Nephron progenitor cell (in vitro differentiated cells): ENCODE measurements around the gene SELENOT.
"Not testable (repeated sequence)": the region's sequence is repeated elsewhere in the genome, so short reads cannot be mapped to it uniquely, and the experiment has no call there.

Experiments
- DNase-seq: peaks from one replicate; pipeline ENCODE4 v3.0.0; 2021
- H3K27ac Mint-ChIP-seq: 2 replicates; pipeline ENCODE4 v1.8.0; 2021; ENCODE audit warnings: mild to moderate bottlenecking, moderate library complexity, mixed read lengths
- H3K27me3 Mint-ChIP-seq: 2 replicates; pipeline ENCODE4 v1.8.0; 2021; ENCODE audit warnings: mild to moderate bottlenecking, low read depth, mixed read lengths; ENCODE audit not compliant: poor library complexity
- H3K36me3 Mint-ChIP-seq: 2 replicates; pipeline ENCODE4 v1.8.0; 2021; ENCODE audit warnings: low read depth, mixed read lengths
- H3K4me1 Mint-ChIP-seq: 2 replicates; pipeline ENCODE4 v1.8.0; 2021; ENCODE audit warnings: mixed read lengths
- H3K4me3 Mint-ChIP-seq: 2 replicates; pipeline ENCODE4 v1.8.0; 2021; ENCODE audit warnings: mild to moderate bottlenecking, moderate library complexity, mixed read lengths
- H3K9me3 Mint-ChIP-seq: 2 replicates; pipeline ENCODE4 v1.8.0; 2021; ENCODE audit warnings: mild to moderate bottlenecking, moderate library complexity, mixed read lengths
- CTCF ChIP-seq: fragments of 200-600 bp; sonication (generic); IDR thresholded peaks from 2 replicates; pipeline ENCODE4 v1.5.0; 2021; ENCODE audit warnings: antibody characterized with exemption

SELENOT gene

GRCh38 chr3:150612494-150612893 lies 9.4 kb downstream of the SELENOT start:
- Mint-ChIP-seq H3K27me3 (no peaks in the 10 kb centered on the region), H3K27ac (no peak overlapping the region), H3K36me3 (peaks cover 85% of the 10 kb centered on the region), H3K9me3 (peaks cover 40% of the 10 kb centered on the region), H3K4me1 (peaks cover 6% of the 10 kb centered on the region), H3K4me3 (no peak overlapping the region)
- DNase-seq, result no peak
- TF ChIP-seq CTCF, result no peak

- Mint-ChIP-seq H3K9me3 (peaks cover 44% of the 10 kb centered on the region), H3K4me1 (peaks cover under 1% of the 10 kb centered on the region), H3K36me3 (peaks cover 85% of the 10 kb centered on the region), H3K27ac (no peak overlapping the region), H3K4me3 (no peak overlapping the region), H3K27me3 (no peaks in the 10 kb centered on the region)
- DNase-seq, result no peak
- TF ChIP-seq CTCF, result no peak
Observed at GRCh38 chr3:150613034-150613433, 9.9 kb downstream of the SELENOT start.

GRCh38 chr3:150613709-150614480 lies 10.8 kb downstream of the SELENOT start:
- DNase-seq, result no peak
- Mint-ChIP-seq H3K36me3 (peaks cover 85% of the 10 kb centered on the region), H3K4me1 (no peaks in the 10 kb centered on the region), H3K4me3 (no peak overlapping the region), H3K27me3 (no peaks in the 10 kb centered on the region), H3K27ac (no peak overlapping the region), H3K9me3 (peaks cover 47% of the 10 kb centered on the region)
- no peak for TF ChIP-seq CTCF

DNA sequence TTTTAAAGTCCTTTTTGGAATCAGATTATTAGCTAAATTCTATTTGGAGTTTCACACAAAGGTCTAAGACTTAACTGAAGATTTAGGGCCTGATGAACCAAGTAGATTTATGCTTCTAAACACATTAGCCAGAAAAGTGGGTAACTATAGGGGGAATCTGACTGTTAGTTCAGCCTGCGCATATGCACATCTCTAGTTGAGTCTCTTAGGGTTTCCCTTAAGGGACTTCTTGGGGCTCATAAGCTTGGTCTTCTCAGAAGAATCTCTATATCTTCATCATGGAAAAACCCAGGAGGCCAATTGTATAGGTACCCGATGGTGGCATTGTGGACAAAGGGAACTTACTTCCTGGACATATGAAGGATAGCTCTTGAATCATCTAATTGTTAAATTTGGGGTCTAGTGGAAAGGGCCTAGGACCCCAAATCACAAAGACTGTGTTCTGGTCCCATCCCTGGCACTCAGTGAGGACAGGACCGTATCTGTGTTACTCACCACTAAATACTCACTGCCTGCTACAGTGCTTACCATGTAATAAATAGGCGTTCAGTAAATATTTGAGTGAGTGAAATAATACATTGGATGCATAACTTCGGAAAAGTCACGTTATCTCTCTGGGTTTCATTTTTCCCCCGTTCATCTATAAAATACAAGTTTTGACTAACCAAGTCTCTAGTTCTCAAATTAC lies 17.0 kb downstream of the SELENOT start:
- Mint-ChIP-seq H3K27me3 (no peaks in the 10 kb centered on the region), H3K27ac (no peak overlapping the region), H3K36me3 (peaks cover 39% of the 10 kb centered on the region), H3K4me3 (no peak overlapping the region), H3K9me3 (peaks cover 19% of the 10 kb centered on the region), H3K4me1 (peaks cover 17% of the 10 kb centered on the region)
- no peak for TF ChIP-seq CTCF
- DNase-seq, result no peak

DNA sequence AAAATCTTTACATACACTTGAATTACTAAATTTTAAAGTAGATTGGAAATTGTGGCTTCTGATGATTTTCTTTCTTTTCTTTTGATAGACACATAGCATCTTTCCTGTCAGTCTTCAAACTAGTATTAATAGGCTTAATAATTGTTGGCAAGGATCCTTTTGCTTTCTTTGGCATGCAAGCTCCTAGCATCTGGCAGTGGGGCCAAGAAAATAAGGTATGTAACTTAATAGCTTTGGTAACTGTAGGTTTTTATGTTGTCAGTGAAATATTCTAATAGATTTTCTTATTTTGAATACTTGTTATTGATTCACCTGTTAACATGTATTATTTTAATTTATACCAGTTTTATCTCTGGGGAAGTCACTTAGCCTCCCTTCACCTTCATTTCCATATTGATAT lies 19.8 kb downstream of the SELENOT start:
- not testable (repeated sequence) for H3K27me3 Mint-ChIP-seq, H3K4me3 Mint-ChIP-seq, DNase-seq, H3K9me3 Mint-ChIP-seq, H3K27ac Mint-ChIP-seq
- Mint-ChIP-seq H3K36me3 (peaks cover 45% of the 10 kb centered on the region), H3K4me1 (peaks cover 23% of the 10 kb centered on the region)

DNA sequence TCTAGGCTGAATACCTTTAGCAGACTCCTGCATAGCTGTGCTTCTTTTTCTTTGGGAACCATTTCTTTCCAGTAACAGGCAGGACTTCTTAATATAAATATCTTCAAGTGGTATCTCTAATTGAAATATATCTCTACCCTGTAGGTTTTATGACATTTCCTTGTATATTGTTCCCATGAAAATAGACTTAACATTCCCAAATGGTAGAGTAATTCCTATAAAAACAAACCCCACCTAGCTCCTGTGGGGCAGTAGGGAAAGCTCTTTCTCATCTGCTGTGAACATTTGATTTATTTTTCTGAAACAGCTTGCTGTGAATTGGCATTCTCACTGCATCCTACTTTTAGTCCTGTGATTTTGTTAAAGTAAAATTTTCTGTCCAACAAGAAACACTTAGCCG lies 20.8 kb downstream of the SELENOT start:
- TF ChIP-seq CTCF, result no peak
- H3K4me3 Mint-ChIP-seq, result no peak overlapping the region
- no peak for DNase-seq
- no peaks in the 10 kb centered on the region for H3K27me3 Mint-ChIP-seq
- H3K36me3 Mint-ChIP-seq, result peaks cover 39% of the 10 kb centered on the region
- H3K9me3 Mint-ChIP-seq, result no peaks in the 10 kb centered on the region
- H3K27ac Mint-ChIP-seq, result no peak overlapping the region
- peaks cover 23% of the 10 kb centered on the region for H3K4me1 Mint-ChIP-seq
